Testis (tissue), 2 donors: ENCODE data around the gene MMP17.

ENCODE experiments used
- CTCF ChIP-seq, 3 experiments: fragments of 450-650 bp in 2 of 3; fragments of 200-600 bp in 1 of 3; sonication (generic) in 1 of 3; IDR thresholded peaks; one replicate each; pipeline ENCODE4 v1.5.1; 2016 to 2019; ENCODE audit warnings: antibody characterized with exemption in 3 of 3, mild to moderate bottlenecking in 2 of 3, moderate library complexity in 1 of 3
- POLR2A ChIP-seq: fragments of 450-650 bp; IDR thresholded peaks from one replicate; pipeline ENCODE4 v1.6.1; 2017; ENCODE audit warnings: antibody characterized with exemption, mild to moderate bottlenecking, moderate library complexity

GRCh38 chr12:131815131-131815530 lies 13.1 kb upstream of the MMP17 start:
- TF ChIP-seq CTCF (IDR thresholded peaks at IDR 0.05) (no peak), POLR2A (no peak)
